ENCODE results near the gene TCF12.

GRCh38 chr15:57005244-57005643 lies 86.8 kb downstream of the TCF12 start:
- TF ChIP-seq, protein P1, sequence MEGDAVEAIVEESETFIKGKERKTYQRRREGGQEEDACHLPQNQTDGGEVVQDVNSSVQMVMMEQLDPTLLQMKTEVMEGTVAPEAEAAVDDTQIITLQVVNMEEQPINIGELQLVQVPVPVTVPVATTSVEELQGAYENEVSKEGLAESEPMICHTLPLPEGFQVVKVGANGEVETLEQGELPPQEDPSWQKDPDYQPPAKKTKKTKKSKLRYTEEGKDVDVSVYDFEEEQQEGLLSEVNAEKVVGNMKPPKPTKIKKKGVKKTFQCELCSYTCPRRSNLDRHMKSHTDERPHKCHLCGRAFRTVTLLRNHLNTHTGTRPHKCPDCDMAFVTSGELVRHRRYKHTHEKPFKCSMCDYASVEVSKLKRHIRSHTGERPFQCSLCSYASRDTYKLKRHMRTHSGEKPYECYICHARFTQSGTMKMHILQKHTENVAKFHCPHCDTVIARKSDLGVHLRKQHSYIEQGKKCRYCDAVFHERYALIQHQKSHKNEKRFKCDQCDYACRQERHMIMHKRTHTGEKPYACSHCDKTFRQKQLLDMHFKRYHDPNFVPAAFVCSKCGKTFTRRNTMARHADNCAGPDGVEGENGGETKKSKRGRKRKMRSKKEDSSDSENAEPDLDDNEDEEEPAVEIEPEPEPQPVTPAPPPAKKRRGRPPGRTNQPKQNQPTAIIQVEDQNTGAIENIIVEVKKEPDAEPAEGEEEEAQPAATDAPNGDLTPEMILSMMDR (IDR thresholded peaks at IDR 0.05; ENCODE audit: low read length): no peak
- no peak for TF ChIP-seq EZH2 (IDR thresholded peaks at IDR 0.05; ENCODE audit: borderline replicate concordance, low read length)
